Esophagus muscularis mucosa (tissue), 4 donors: Measurements from ENCODE around the gene TMEM51. TPM values are rescaled to one million over a fixed set of nuclear protein-coding genes. Genes with fewer than 3 reads are reported as not detected.

Experiments
- DNase-seq: peaks from one replicate; pipeline ENCODE4 v3.0.0-alpha.2; 2017; ENCODE audit errors: extremely low spot score
- H3K27ac ChIP-seq, 4 donors: fragments of 200-600 bp; sonication (generic); replicated peaks in 1 of 4; 1 replicate in 3 of 4; 2 replicates in 1 of 4; pipeline ENCODE4 v1.5.1; 2016 to 2019; ENCODE audit warnings: mild to moderate bottlenecking in 1 of 4
- H3K27me3 ChIP-seq, 4 donors: fragments of 200-600 bp; sonication (generic); one replicate each; pipeline versions ENCODE4 v1.5.1 to v1.6.0; 2016 to 2019
- H3K36me3 ChIP-seq, 4 donors: fragments of 200-600 bp; sonication (generic); one replicate each; pipeline ENCODE4 v1.5.1; 2016 to 2019
- H3K4me1 ChIP-seq, 4 donors: fragments of 200-600 bp; sonication (generic); one replicate each; pipeline ENCODE4 v1.5.1; 2016 to 2019
- H3K4me3 ChIP-seq, 4 donors: fragments of 200-600 bp; sonication (generic); 1 replicate in 2 of 4; 2 replicates in 2 of 4; pipeline ENCODE4 v1.5.1; 2016 to 2019; ENCODE audit warnings: mild to moderate bottlenecking in 4 of 4, moderate library complexity in 1 of 4
- H3K9me3 ChIP-seq, 4 donors: fragments of 200-600 bp; sonication (generic); 1 replicate in 3 of 4; 2 replicates in 1 of 4; pipeline ENCODE4 v1.5.1; 2016 to 2019
- EP300 ChIP-seq: sonication (generic); formaldehyde crosslinking; IDR thresholded peaks from one replicate; pipeline ENCODE4 v1.6.1; 2017; ENCODE audit warnings: antibody characterized with exemption
- POLR2A ChIP-seq: fragments of 450-650 bp; IDR thresholded peaks from one replicate; pipeline ENCODE4 v1.6.1; 2017; ENCODE audit warnings: antibody characterized with exemption, moderate library complexity, mild to moderate bottlenecking, low read depth
- POLR2AphosphoS5 ChIP-seq, 2 donors: sonication (generic); formaldehyde crosslinking; IDR thresholded peaks; one replicate each; pipeline ENCODE4 v1.6.1; 2017; ENCODE audit warnings: antibody characterized with exemption in 2 of 2
- WGBS: methylation state at CpG from one replicate; pipeline ENCODE4 v1.1.5; 2018; 5-methylcytosine and 5-hydroxymethylcytosine counted together
- intact Hi-C: fragments of 100-400 bp; cut with DNase I; formaldehyde crosslinking; loops from one replicate; pipeline ENCODE4 v1.15.1; 2023
- total RNA-seq, 4 donors: library from RNA; depleted of rRNA; stranded (reverse); fragments of >200 nt; gene quantifications; one replicate each; pipeline versions ENCODE4 v1.1.0 to v1.2.1, GENCODE V29; 2016
- TF ChIP-seq, protein P1 (sequence below), 3 experiments: fragments of 200-600 bp in 2 of 3; fragments of 450-650 bp in 1 of 3; sonication (generic) in 2 of 3; IDR thresholded peaks; one replicate each; pipeline ENCODE4 v1.5.1; 2017 to 2019; ENCODE audit warnings: antibody characterized with exemption in 3 of 3, mild to moderate bottlenecking in 2 of 3, moderate library complexity in 1 of 3

TMEM51 gene
- total RNA-seq, 4 donors from 2014 or later = 8.6 to 17.2 (median 11.4) TPM

DNA sequence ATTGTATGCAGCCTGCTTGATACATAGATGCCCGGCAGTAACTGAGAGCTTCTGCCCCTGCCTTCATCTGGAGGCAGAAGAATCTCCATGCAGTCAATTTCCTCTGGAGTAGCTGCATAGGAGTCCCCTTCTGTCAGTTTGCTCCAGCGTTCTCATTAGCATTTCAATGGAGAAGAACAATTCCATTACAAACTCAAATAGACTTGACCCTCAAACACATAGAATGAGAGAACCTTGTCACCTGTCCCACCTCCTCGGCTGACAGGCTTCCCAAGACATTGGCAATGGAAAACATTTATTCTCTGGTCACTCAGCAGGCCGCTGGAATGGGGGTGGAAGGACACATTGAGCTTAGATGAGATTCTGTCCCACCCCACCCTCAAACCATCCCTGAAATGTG, 45.6 kb upstream of the TMEM51 start:
- Histone ChIP-seq H3K4me1 (no peaks in the 10 kb centered on the region), H3K9me3 (peaks cover 0 to 5% (median 5%) of the 10 kb centered on the region in 4 donors), H3K27ac (no peak overlapping the region), H3K36me3 (no peaks in the 10 kb centered on the region), H3K4me3 (no peak overlapping the region), H3K27me3 (peaks cover 0 to 13% (median 0%) of the 10 kb centered on the region in 4 donors)
- WGBS = 69% methylated on average over 4 of the region's 4 CpGs
- DNase-seq = no peak
- intact Hi-C loops = no loop called here
- TF ChIP-seq POLR2A (no peak), POLR2AphosphoS5 (IDR thresholded peaks at IDR 0.05) (no peak), EP300 (no peak)
- TF ChIP-seq, protein P1, sequence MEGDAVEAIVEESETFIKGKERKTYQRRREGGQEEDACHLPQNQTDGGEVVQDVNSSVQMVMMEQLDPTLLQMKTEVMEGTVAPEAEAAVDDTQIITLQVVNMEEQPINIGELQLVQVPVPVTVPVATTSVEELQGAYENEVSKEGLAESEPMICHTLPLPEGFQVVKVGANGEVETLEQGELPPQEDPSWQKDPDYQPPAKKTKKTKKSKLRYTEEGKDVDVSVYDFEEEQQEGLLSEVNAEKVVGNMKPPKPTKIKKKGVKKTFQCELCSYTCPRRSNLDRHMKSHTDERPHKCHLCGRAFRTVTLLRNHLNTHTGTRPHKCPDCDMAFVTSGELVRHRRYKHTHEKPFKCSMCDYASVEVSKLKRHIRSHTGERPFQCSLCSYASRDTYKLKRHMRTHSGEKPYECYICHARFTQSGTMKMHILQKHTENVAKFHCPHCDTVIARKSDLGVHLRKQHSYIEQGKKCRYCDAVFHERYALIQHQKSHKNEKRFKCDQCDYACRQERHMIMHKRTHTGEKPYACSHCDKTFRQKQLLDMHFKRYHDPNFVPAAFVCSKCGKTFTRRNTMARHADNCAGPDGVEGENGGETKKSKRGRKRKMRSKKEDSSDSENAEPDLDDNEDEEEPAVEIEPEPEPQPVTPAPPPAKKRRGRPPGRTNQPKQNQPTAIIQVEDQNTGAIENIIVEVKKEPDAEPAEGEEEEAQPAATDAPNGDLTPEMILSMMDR (IDR thresholded peaks at IDR 0.05) = no peak

DNA sequence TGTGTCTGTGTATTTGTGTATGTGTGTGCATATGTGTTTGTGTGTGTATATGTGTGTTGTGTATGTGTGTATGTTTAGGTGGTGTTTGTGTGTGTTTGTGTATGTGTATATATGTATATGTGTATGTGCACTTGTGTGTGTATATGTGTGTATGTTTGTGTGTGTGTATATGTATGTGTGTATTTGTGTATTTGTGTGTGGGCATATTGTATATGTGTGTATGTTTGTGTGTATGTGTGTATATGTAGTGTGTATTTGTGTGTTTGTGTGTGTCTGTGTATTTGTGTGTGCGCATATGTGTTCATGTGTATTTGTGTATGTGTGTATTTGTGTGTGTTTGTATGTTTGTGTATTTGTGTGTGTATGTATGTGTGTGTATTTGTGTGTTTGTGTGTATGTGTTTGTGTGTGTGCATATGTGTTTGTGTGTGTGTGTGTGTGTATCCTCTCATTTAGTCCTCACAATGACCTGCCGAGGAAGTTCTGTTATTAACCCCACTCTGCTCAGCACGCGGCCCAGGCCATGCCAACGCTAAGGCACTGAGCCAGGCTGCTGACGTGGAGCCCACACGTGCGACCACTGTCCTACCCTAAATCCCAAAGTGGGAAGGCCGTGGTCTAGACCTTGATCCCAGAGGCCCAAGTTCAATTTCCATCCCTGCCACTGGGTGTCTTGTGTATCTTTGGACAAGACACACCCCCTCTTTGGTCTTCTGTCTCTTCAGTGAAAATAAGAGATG, 43.2 kb upstream of the TMEM51 start:
- no peak for DNase-seq
- TF ChIP-seq, protein P1 (IDR thresholded peaks at IDR 0.05) = no peak
- TF ChIP-seq POLR2AphosphoS5 (IDR thresholded peaks at IDR 0.05) (no peak), EP300 (no peak), POLR2A (no peak)
- 93% methylated on average over 1 of the region's 9 CpGs for WGBS

DNA sequence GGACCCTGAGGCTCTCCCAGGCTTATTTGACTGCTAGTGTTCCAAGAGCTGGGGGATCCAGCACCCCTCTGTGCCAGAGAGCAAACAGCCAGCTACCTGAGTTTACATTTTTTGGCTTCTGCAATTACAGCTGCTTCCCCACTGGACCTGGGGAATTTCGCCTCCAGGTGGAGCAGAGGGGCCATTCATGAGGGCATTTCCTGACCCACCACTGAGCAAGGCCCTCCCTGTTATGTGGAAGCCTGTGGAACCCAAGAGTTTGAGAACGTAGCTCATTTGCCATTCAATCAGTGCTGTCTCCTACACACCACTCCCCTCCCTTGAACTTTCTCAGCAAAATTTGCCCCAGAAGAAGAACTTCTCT, 42.7 kb upstream of the TMEM51 start:
- H3K27ac ChIP-seq = no peak overlapping the region
- no peak overlapping the region for H3K4me3 ChIP-seq
- no peak for DNase-seq
- WGBS = 86% methylated on average over 2 of the region's 2 CpGs
- H3K36me3 ChIP-seq = no peaks in the 10 kb centered on the region
- H3K4me1 ChIP-seq = no peaks in the 10 kb centered on the region
- TF ChIP-seq POLR2AphosphoS5 (IDR thresholded peaks at IDR 0.05) (no peak), EP300 (no peak), POLR2A (no peak)
- TF ChIP-seq, protein P1 (IDR thresholded peaks at IDR 0.05) = no peak
- H3K9me3 ChIP-seq = no peaks in the 10 kb centered on the region
- intact Hi-C loops = no loop called here
- H3K27me3 ChIP-seq = peaks cover 0 to 8% (median 0%) of the 10 kb centered on the region in 4 donors

More for the DNA sequence above, 43.2 kb upstream of the TMEM51 start:
- Histone ChIP-seq H3K27ac (no peak overlapping the region), H3K36me3 (no peaks in the 10 kb centered on the region), H3K9me3 (no peaks in the 10 kb centered on the region), H3K4me3 (no peak overlapping the region), H3K4me1 (no peaks in the 10 kb centered on the region), H3K27me3 (peaks cover 0 to 8% (median 0%) of the 10 kb centered on the region in 4 donors)
- intact Hi-C loops = no loop called here

DNA sequence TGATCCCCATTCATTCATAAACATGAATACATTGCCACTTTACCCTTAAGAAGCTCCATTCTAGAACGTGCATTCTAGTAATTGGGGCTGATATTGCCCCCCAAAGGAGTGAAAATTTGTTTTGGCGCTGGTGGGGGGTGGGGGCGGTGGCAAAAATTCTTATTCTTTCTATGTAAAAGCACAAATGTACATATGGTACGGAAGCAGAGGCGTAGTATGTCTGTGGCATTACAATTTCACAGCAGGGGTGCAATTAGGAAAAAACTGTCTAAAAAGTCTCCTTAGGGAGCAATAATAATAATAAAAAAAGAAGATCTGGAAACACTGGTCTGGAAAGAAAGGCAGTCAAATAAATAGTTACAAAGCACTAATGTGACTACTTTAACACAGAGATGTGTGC, 40.4 kb upstream of the TMEM51 start:
- WGBS = 85% methylated on average over 5 of the region's 5 CpGs
- H3K4me1 ChIP-seq = no peaks in the 10 kb centered on the region
- H3K27me3 ChIP-seq = no peaks in the 10 kb centered on the region
- H3K4me3 ChIP-seq = no peak overlapping the region
- no peak overlapping the region for H3K27ac ChIP-seq
- TF ChIP-seq EP300 = no peak
- TF ChIP-seq POLR2AphosphoS5 (IDR thresholded peaks at IDR 0.05) = no peak
- TF ChIP-seq, protein P1 (IDR thresholded peaks at IDR 0.05) = no peak
- DNase-seq = no peak
- no peaks in the 10 kb centered on the region for H3K36me3 ChIP-seq
- intact Hi-C loops = no loop called here
- H3K9me3 ChIP-seq = no peaks in the 10 kb centered on the region

DNA sequence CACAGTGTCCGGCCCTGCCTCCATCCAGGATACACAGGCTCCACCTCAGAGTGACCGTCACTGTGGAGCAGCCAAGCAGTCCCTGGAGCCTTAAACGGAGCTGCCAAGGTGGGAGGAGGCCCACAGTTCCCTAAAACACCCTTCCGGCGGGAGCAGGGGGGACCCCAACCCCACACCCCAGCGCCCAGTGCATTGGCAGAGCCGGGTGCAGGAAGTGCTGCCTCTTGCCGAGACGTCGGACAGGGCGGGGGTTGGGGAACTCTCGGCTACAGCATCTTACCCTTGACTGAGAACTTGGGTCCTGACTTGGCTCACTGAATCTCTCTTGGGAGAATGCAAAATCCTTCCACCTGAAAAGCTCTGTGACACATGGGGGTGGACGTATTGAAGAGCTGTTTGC, 38.7 kb upstream of the TMEM51 start:
- WGBS = 90% methylated on average over 3 of the region's 13 CpGs
- no peaks in the 10 kb centered on the region for H3K27me3 ChIP-seq
- H3K27ac ChIP-seq = no peak overlapping the region
- DNase-seq = no peak
- H3K4me3 ChIP-seq = no peak overlapping the region
- H3K9me3 ChIP-seq = no peaks in the 10 kb centered on the region
- no peaks in the 10 kb centered on the region for H3K4me1 ChIP-seq
- H3K36me3 ChIP-seq = no peaks in the 10 kb centered on the region
- intact Hi-C loops = no loop called here
- TF ChIP-seq, protein P1 (IDR thresholded peaks at IDR 0.05) = no peak
